PC-3 (cell line): ENCODE results near the gene ANKRD35.

ENCODE experiments used
- CTCF ChIP-seq: fragments of 300-600 bp; sonication (generic); conservative IDR thresholded peaks from 2 replicates; pipeline ENCODE4 v1.5.1; 2017; ENCODE audit warnings: antibody characterized with exemption, low read depth, mild to moderate bottlenecking, low read length
- EZH2phosphoT487 ChIP-seq: fragments of 300-600 bp; sonication (generic); IDR thresholded peaks from 2 replicates; pipeline ENCODE4 v1.6.1; 2018; ENCODE audit warnings: mild to moderate bottlenecking, antibody characterized with exemption, low read length, borderline replicate concordance

- TF ChIP-seq CTCF (no peak), EZH2phosphoT487 (no peak)
These were observed 6.9 kb upstream of the ANKRD35 start for GRCh38 chr1:145892486-145893087.
